HT-29 (cell line): ENCODE measurements around the gene MRPL2. TPM values are rescaled to one million over a fixed set of nuclear protein-coding genes. Genes with fewer than 3 reads are reported as not detected.
"Not testable (repeated sequence)": the region's sequence is repeated elsewhere in the genome, so short reads cannot be mapped to it uniquely, and the experiment has no call there.

ENCODE experiments used
- DNase-seq: peaks from one replicate; pipeline ENCODE4 v3.0.0-alpha.2; 2015; ENCODE audit warnings: low spot score
- total RNA-seq: library from RNA; depleted of rRNA; stranded (reverse); fragments of >200 nt; shearing (Covaris generic); gene quantifications from 2 replicates; pipeline ENCODE4 v1.2.3, GENCODE V29; 2014

MRPL2 gene
- total RNA-seq, 1 experiment from 2014 or later = 79.1 TPM

- DNase-seq = no peak
Observed at GRCh38 chr6:43082806-43083655, 23.8 kb upstream of the MRPL2 start.

GRCh38 chr6:43081922-43082321, 22.7 kb upstream of the MRPL2 start:
- not testable (repeated sequence) for DNase-seq

- no peak for DNase-seq
Observed at GRCh38 chr6:43081043-43081442, 21.8 kb upstream of the MRPL2 start.

GRCh38 chr6:43078691-43079090, 19.5 kb upstream of the MRPL2 start:
- no peak for DNase-seq

GRCh38 chr6:43077981-43078511, 18.8 kb upstream of the MRPL2 start:
- no peak for DNase-seq

- DNase-seq = no peak
Observed at GRCh38 chr6:43077333-43077809, 18.1 kb upstream of the MRPL2 start.

- DNase-seq = no peak
Observed at GRCh38 chr6:43076464-43077332, 17.5 kb upstream of the MRPL2 start.

GRCh38 chr6:43075670-43076463, 16.6 kb upstream of the MRPL2 start, which contains the start of gene PTK7:
Gene PTK7, plus strand, starts transcription at chr6:43076314. Its CDS starts 175 bp downstream, at chr6:43076489.
- peak; percentile 39 for DNase-seq

- no peak for DNase-seq
Observed at GRCh38 chr6:43074847-43075669, 15.8 kb upstream of the MRPL2 start.

GRCh38 chr6:43070028-43070632, 10.9 kb upstream of the MRPL2 start:
- peak; percentile 54 for DNase-seq

- DNase-seq = no peak
Observed at GRCh38 chr6:43062818-43063217, 3.6 kb upstream of the MRPL2 start.

GRCh38 chr6:43061861-43062260, 2.6 kb upstream of the MRPL2 start:
- DNase-seq = no peak

- DNase-seq = no peak
Observed at GRCh38 chr6:43060755-43061633, 1.8 kb upstream of the MRPL2 start.

GRCh38 chr6:43060034-43060754, 960 bp upstream of the MRPL2 start:
- peak; percentile 79 for DNase-seq

- DNase-seq = no peak
Observed at GRCh38 chr6:43058531-43058930, 703 bp downstream of the MRPL2 start.

- no peak for DNase-seq
Observed at GRCh38 chr6:43055966-43056365, 3.3 kb downstream of the MRPL2 start.

GRCh38 chr6:43054206-43054943, 4.9 kb downstream of the MRPL2 start:
- no peak for DNase-seq
